IPS-18c (cell line): ENCODE data around the gene PAK2.
"Not testable (repeated sequence)": the region's sequence is repeated elsewhere in the genome, so short reads cannot be mapped to it uniquely, and the experiment has no call there.

Experiments
- H3K4me3 ChIP-seq: 2 replicates; pipeline ENCODE4 v1.7.0; 2013; ENCODE audit warnings: low read depth, mild to moderate bottlenecking, low read length, moderate library complexity; ENCODE audit not compliant: insufficient read depth
- H3K9me3 ChIP-seq: one replicate; pipeline ENCODE4 v1.6.1; 2013; ENCODE audit warnings: mild to moderate bottlenecking, low read length, moderate library complexity; ENCODE audit not compliant: control insufficient read depth, insufficient read depth

PAK2 gene

DNA sequence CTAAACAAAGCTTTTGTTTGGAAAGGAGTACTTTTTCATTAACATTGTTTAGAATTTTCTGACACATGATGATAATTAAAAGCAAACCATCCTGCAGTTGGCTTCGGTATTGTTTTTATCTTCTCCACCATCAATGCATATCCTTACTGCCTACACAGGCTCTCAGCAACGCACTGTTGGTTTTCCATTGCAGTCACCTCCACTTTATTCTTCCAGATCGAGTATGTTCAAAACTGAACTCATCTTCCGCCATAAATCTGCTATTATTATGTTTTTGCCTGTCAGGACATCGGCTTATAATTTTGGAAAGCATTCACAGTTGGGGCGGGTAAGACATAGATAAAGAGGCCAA, 127.5 kb downstream of the PAK2 start:
- peaks cover 2% of the 10 kb centered on the region for H3K9me3 ChIP-seq

DNA sequence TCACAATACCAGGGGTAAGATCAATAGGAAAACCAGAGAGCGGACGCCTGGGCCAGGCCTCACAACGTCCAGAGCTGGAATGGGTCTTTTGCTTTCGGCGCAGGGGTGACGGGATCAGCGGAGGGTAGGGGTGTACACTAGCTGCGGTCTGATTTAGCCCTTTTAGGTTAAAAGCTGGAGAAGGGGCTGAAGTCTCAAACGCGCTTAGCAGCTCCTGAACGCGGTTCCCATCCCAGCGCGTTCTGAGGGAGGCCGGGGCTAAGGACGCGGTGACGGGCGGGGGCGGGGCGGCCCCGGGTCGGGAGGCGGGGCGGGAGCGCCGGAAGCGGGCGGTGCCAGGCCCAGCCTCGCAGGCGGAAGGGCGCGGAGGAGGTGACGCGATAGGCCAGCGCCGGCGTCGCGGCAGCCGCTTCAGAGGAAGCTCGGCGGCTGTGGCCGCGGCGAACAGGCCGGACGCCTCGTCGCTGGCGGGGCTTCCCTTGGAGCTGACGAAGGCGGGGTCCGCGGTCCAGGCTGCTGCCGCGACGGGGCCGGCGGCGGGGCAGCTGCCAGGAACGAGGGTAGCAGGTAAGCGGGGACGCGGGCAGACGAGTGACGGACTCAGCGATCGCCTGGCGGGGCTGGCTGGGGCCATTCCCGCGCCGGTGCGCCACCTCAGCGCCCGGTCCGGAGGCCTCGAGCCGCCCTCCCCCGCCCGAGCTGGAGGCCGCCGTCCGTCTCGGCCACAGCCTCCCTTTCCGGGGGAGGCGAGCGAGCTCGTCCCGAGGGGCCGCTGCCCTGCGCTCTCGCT, 128.0 kb downstream of the PAK2 start, which contains the start of gene SENP5:
TSS of gene SENP5 (plus strand) at position 414 of the 790 bp plus-strand sequence. CDS start 17,262 bp downstream, outside the sequence.
- peak within 1 kb of the TSS; percentile 90 for H3K4me3 ChIP-seq

More for the DNA sequence above, 127.5 kb downstream of the PAK2 start:
- H3K4me3 ChIP-seq: peak overlapping the region; percentile 44; the same call in 1 of the 2 replicates

DNA sequence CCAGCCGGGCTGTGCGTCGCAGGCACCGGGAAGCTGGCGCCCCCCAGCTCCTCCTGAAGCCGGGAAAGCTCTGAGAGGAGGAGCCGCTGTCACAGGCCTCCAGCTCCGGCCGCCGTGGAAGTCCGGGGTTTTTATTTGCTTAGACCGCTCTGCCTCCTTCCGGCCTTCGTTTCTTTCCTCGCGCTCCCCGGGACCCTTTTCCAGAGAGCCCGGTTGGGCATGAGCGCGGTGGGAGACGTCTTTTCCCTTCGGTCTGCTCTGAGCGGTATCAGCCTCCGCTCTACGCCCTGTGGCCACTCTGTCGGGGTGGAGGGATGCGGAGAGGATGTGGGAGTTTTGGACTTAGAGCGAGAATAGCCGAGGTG, 128.6 kb downstream of the PAK2 start:
- Histone ChIP-seq H3K9me3 (no peaks in the 10 kb centered on the region), H3K4me3 (peak overlapping the region; percentile 90)

More for the DNA sequence above, 128.0 kb downstream of the PAK2 start, which contains the start of gene SENP5:
- peaks cover 2% of the 10 kb centered on the region for H3K9me3 ChIP-seq

DNA sequence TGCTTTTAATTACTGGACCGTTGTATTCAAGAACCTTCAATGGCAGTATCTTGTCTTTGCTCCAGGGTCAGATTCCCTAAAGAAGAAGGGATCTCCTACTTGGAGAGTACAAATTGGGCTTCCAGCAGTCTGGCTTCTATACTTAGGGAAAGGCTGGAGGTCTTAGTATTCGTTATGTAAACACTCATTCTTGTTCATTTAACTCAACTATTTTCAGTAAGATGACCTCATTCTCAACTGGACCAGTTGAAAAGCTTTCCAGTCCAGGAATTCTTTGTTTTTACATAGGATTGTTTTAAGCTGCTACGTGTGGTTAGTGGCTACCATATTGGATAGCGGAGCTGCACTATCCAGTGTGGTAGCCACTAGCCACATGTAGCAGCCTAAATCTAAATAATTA, 132.7 kb downstream of the PAK2 start:
- no peak overlapping the region for H3K4me3 ChIP-seq
- H3K9me3 ChIP-seq: no peaks in the 10 kb centered on the region

DNA sequence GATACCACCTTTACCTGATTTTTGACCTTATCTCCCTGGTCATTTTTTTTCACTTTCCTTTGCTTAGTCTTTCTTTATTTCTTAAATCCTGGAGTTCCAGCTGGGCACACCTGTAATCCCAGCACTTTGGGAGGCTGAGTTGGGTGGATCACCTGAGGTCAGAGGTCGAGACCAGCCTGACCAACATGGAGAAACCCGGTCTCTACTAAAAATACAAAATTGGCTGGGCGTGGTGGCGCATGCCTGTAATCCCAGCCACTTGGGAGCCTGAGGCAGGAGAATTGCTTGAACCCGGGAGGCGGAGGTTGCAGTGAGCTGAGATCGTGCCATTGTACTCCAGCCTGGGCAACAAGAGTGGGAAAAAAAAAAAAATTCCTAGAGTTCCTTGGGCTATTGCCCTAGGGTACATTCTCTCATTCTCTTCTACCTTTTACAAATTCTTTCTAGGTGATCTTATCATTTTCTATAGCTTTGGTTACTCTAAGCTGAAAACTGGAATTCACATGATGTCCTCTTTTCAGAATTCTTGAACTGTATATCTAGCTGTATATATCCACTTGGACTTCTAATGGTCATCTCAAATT, 134.9 kb downstream of the PAK2 start:
- H3K9me3 ChIP-seq, H3K4me3 ChIP-seq: not testable (repeated sequence)

DNA sequence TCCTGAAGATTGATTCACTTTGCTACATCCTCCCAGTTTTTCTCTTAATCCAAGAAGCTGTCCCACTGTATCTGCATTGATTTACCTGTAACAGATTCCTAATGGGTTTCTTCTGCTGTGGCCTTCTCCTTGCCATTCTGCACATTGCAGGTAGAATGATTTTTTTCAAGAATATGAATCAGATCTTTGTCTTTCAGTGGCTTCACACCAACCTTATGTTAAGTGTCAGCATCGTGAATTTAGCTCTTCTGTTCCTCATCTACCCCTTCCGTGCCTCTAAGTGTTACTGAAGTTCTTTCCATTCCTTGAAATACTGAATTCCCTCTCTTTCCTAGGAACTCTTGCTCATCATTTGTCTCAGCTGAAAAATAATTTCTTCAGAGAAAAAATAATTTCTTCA, 135.6 kb downstream of the PAK2 start:
- Histone ChIP-seq H3K4me3 (no peak overlapping the region), H3K9me3 (no peaks in the 10 kb centered on the region)
